HG02623 (cell line): ENCODE results near the gene TSPAN7.

Source experiments
- ATAC-seq: cut with Tn5 transposase; IDR thresholded peaks from one replicate; pipeline ENCODE4 v1.9.1; 2021; ENCODE audit warnings: moderate library complexity; ENCODE audit not compliant: unreplicated experiment

TSPAN7 gene

GRCh38 chrX:38583181-38583580 is 21.8 kb downstream of the TSPAN7 start:
- no peak for ATAC-seq

- no peak for ATAC-seq
Measured at GRCh38 chrX:38594434-38594833, 33.1 kb downstream of the TSPAN7 start.

- no peak for ATAC-seq
Measured at GRCh38 chrX:38595801-38596200, 34.5 kb downstream of the TSPAN7 start.

GRCh38 chrX:38596939-38597338 is 35.6 kb downstream of the TSPAN7 start:
- ATAC-seq, result no peak

GRCh38 chrX:38599796-38600755 is 38.7 kb downstream of the TSPAN7 start:
- ATAC-seq, result no peak

GRCh38 chrX:38601866-38602265 is 40.5 kb downstream of the TSPAN7 start:
- no peak for ATAC-seq

GRCh38 chrX:38606821-38607220 is 45.5 kb downstream of the TSPAN7 start:
- ATAC-seq, result no peak

GRCh38 chrX:38607976-38608375 is 46.6 kb downstream of the TSPAN7 start:
- ATAC-seq, result no peak

- no peak for ATAC-seq
Measured at GRCh38 chrX:38610849-38611248, 49.5 kb downstream of the TSPAN7 start.

GRCh38 chrX:38612281-38612680 is 50.9 kb downstream of the TSPAN7 start:
- no peak for ATAC-seq

- no peak for ATAC-seq
Measured at GRCh38 chrX:38614485-38614884, 53.1 kb downstream of the TSPAN7 start.

- no peak for ATAC-seq
Measured at GRCh38 chrX:38616904-38617303, 55.6 kb downstream of the TSPAN7 start.

GRCh38 chrX:38618180-38618579 is 56.8 kb downstream of the TSPAN7 start:
- no peak for ATAC-seq

GRCh38 chrX:38620623-38621022 is 59.3 kb downstream of the TSPAN7 start:
- no peak for ATAC-seq

GRCh38 chrX:38626296-38626695 is 65.0 kb downstream of the TSPAN7 start:
- ATAC-seq, result no peak

GRCh38 chrX:38627683-38628082 is 66.3 kb downstream of the TSPAN7 start:
- ATAC-seq, result no peak

- no peak for ATAC-seq
Measured at GRCh38 chrX:38628587-38628986, 67.2 kb downstream of the TSPAN7 start.

- no peak for ATAC-seq
Measured at GRCh38 chrX:38632516-38632915, 71.2 kb downstream of the TSPAN7 start.

- no peak for ATAC-seq
Measured at GRCh38 chrX:38634665-38635064, 73.3 kb downstream of the TSPAN7 start.

- no peak for ATAC-seq
Measured at GRCh38 chrX:38636949-38637819, 75.8 kb downstream of the TSPAN7 start.

GRCh38 chrX:38638952-38639529 is 77.7 kb downstream of the TSPAN7 start:
- ATAC-seq, result no peak
